NT2/D1 (cell line): Measurements from ENCODE around the gene B3GNT9.

Source experiments
- SUZ12 ChIP-seq: IDR thresholded peaks from 2 replicates; pipeline ENCODE4 v1.6.1; 2011; ENCODE audit not compliant: insufficient read length, insufficient read depth; ENCODE audit errors: extremely low read depth
- ZNF274 ChIP-seq: IDR thresholded peaks from 2 replicates; pipeline ENCODE4 v1.6.1; 2011; ENCODE audit warnings: mild to moderate bottlenecking, low read depth, low read length

- no peak for TF ChIP-seq ZNF274
- no peak for TF ChIP-seq SUZ12
Observed at GRCh38 chr16:67185651-67186134, 34.9 kb upstream of the B3GNT9 start.
